ENCODE results near the gene TBC1D4.

- TF ChIP-seq CTCF (IDR thresholded peaks at IDR 0.05) = no peak
- no peak for TF ChIP-seq POLR2AphosphoS5 (IDR thresholded peaks at IDR 0.05)
- TF ChIP-seq POLR2A (IDR thresholded peaks at IDR 0.05) = no peak
Measured at GRCh38 chr13:75359266-75359665, 122.7 kb downstream of the TBC1D4 start.
